ENCODE measurements around the gene CISD3.

CISD3 gene

DNA sequence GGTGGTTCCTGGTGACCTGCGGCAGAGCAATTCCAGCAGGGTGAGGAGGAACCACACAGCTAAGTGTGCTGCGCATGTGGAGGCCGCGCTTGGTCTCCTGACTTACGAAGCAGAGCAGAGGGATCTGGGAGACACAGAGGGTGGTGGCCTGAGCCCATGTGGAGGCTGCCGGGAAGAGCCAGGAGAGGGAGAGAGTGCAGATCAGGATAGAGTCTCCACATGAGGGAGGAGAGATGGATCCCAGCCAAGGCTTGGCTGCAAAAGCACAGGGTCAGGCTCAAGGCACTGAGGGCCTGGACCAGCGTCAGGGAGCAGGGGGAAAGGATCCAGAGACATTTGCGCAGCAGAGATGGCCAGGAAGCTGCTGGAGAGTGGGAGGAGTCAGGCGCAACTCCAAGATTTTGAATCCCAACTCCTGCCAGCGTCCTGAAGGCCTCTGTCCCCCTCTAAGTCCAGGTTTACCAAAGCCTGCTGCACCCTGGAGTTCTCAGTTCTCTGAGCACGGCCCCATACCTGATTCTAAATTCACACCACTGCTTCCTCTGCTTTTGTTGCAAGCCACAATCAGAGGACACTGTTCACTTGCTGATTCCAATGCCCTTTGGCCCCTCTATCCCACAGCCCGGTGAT lies 36.3 kb upstream of the CISD3 start:
- DNase-seq (ENCODE audit: low read depth) = peak; percentile 88
- H3K4me3 ChIP-seq (ENCODE audit: control insufficient read depth, low read depth, low read length) = no peak overlapping the region
- TF ChIP-seq, protein P1, sequence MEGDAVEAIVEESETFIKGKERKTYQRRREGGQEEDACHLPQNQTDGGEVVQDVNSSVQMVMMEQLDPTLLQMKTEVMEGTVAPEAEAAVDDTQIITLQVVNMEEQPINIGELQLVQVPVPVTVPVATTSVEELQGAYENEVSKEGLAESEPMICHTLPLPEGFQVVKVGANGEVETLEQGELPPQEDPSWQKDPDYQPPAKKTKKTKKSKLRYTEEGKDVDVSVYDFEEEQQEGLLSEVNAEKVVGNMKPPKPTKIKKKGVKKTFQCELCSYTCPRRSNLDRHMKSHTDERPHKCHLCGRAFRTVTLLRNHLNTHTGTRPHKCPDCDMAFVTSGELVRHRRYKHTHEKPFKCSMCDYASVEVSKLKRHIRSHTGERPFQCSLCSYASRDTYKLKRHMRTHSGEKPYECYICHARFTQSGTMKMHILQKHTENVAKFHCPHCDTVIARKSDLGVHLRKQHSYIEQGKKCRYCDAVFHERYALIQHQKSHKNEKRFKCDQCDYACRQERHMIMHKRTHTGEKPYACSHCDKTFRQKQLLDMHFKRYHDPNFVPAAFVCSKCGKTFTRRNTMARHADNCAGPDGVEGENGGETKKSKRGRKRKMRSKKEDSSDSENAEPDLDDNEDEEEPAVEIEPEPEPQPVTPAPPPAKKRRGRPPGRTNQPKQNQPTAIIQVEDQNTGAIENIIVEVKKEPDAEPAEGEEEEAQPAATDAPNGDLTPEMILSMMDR (conservative IDR thresholded peaks at IDR 0.05; ENCODE audit: control insufficient read depth, insufficient read depth, low read depth, low read length) = no peak

DNA sequence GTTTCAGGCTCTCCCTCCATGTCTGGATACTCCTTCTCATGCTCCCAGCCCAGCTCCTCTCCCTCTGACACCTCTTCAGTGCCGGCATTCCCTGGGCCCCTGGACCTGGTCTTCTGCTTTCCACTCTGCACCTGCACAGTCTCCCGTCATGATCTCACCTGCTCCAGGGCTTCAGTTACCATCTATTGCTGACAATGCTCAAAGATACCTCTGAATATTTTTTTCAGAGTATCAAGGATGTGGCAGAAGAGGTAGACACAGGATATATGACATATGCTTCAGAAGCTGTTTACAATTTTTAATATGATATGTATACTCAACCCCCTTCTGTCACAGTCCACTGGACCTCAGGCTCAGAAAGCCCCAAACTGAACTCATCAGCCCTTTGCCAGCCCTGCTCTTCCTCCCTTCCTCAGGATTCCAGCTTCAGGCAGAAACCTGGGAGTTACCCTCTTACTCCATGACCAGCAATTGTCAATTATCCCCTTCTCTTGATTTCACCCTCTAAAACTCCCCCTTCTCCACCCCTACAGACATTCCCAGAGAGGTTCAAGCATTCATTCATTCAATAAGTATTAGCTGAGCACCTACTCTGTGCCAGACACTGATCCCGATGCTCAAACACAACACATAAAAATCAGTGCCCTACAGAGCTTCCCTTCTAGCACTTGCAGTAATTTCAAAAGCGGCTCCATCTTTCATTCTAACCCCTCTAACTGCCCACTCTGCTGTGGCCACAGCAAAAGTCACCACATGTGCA lies 32.9 kb upstream of the CISD3 start:
- TF ChIP-seq, protein P1 (conservative IDR thresholded peaks at IDR 0.05; ENCODE audit: control insufficient read depth, insufficient read depth, low read depth, low read length) = no peak
- H3K4me3 ChIP-seq (ENCODE audit: control insufficient read depth, low read depth, low read length) = no peak overlapping the region
- DNase-seq (ENCODE audit: low read depth) = no peak

DNA sequence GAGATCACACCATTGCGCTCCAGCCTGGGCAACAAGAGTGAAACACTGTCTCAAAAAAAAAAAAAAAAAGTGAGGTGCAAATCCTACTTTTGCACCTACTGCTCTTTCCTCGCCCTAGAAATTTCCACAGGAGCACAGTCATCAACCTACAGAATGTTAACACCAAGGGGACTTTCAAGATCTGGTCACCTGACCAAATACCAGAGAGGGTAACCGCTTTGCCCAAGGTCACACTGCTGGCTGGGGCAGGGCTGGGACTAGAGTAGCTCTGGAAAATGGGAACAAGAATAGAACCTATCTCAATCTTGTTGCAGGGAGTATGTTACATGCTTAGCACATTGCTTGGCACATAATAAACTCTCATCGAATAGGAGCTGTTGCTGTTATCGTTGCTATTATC lies 31.4 kb upstream of the CISD3 start:
- TF ChIP-seq, protein P1 (conservative IDR thresholded peaks at IDR 0.05; ENCODE audit: control insufficient read depth, insufficient read depth, low read depth, low read length) = no peak

DNA sequence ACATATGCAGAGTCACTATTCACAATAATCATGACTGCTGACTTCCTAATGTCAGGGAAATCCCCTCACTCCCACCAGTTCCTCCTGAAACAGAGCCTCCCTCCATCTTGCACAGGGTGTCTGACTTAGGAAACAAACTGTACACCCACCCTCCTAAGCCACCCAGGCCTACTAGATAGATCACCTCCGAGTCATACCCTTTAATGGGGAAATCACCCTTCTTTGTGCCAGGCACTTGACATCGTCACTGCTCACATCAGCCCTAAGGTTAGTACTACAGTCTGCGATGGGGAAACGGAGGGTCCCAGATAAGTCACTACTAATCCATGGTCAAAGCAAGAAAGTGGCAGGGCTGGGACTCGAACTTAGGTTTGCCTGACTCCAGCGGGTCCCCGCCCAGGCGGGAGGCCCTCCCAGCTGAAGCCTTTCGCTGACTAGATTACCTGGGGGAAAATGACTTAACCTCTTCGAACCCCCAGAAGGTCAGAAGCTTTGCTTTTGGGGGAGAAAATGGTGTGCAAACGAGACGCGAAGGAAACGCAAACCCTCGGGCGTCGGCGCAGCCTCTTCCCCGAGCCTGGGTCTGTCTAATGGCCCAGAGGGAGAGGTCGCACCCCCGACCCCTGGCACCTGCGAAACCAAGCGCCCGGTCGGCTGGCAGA lies 28.5 kb upstream of the CISD3 start:
- TF ChIP-seq, protein P1 (conservative IDR thresholded peaks at IDR 0.05; ENCODE audit: control insufficient read depth, insufficient read depth, low read depth, low read length) = no peak
- peak; percentile 33 for DNase-seq (ENCODE audit: low read depth)
- H3K4me3 ChIP-seq (ENCODE audit: control insufficient read depth, low read depth, low read length) = peak overlapping the region; percentile 62

More for the DNA sequence above, 31.4 kb upstream of the CISD3 start:
- no peak overlapping the region for H3K4me3 ChIP-seq (ENCODE audit: control insufficient read depth, low read depth, low read length)
- no peak for DNase-seq (ENCODE audit: low read depth)

DNA sequence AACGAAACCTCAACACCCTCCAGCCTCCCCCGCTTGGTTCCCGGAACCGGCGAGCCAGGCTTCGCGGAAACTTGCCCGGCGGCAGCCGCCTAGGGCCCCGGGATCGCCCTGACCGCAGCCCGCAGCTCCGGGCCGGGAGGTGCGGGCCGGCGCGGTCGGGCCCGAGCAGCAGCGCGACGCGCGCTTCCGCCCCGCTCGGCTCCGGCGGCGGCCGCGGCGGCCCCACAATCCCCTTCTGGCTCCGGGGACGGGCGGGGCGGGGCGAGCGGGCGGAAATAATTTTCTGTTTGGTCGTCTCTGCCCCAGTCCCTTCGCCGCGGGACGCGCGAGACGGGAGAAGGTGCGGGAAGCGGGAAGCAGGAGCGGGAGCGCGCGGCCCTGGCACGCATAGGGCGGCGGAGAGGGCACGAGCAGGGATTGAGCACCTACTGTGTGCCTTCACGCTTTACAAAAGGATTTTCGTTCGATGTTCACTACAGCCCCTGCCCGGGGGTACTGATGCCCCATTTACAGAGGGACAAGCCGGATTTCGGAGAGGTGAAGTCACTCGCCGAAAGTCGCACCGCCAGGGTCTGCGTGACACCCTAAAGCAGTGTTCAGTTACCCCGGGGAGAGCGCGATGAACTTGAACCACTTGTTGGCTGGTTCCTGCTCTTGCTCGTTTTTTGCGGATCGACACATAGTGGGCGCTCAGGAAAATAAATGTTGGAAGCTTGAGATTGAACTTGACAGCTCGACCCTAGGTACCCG lies 27.8 kb upstream of the CISD3 start:
- peak overlapping the region; percentile 80 for H3K4me3 ChIP-seq (ENCODE audit: control insufficient read depth, low read depth, low read length)
- DNase-seq (ENCODE audit: low read depth) = peak; percentile 75
- TF ChIP-seq, protein P1 (conservative IDR thresholded peaks at IDR 0.05; ENCODE audit: control insufficient read depth, insufficient read depth, low read depth, low read length) = no peak

All from fibroblast of mammary gland (primary cell).